Brain microvascular endothelial cell (primary cell): ENCODE results near the gene GJB6.

Experiments
- DNase-seq: peaks from one replicate; pipeline ENCODE4 v3.0.0-alpha.2; 2020
- H3K27ac ChIP-seq: fragments of 250-450 bp; sonication (Bioruptor Pico); 2 replicates; pipeline ENCODE4 v1.5.1; 2020; ENCODE audit warnings: mild to moderate bottlenecking, moderate library complexity
- H3K27me3 ChIP-seq: fragments of 250-450 bp; sonication (Bioruptor Pico); replicated peaks from 2 replicates; pipeline ENCODE4 v1.5.1; 2020; ENCODE audit warnings: mild to moderate bottlenecking
- H3K36me3 ChIP-seq: fragments of 250-450 bp; sonication (Bioruptor Pico); replicated peaks from 2 replicates; pipeline ENCODE4 v1.5.1; 2020; ENCODE audit warnings: mild to moderate bottlenecking
- H3K4me3 ChIP-seq: 2 replicates; pipeline ENCODE4 v1.5.1; 2011; ENCODE audit warnings: low read depth, mild to moderate bottlenecking, control low read depth, low read length, moderate library complexity
- CTCF ChIP-seq: IDR thresholded peaks from 2 replicates; pipeline ENCODE4 v1.5.1; 2011; ENCODE audit warnings: low read depth, mild to moderate bottlenecking, moderate library complexity, low read length, control low read depth, inconsistent platforms; ENCODE audit errors: missing control alignments
- in situ Hi-C: cut with HindIII; loops from 2 replicates; pipeline ENCODE4 v1.10.0; 2017; ENCODE audit warnings: low sequenced_read_pairs, low pct_ligation_motif_present

The GJB6 gene

GRCh38 chr13:20254076-20254475 lies 22.0 kb upstream of the GJB6 start:
- DNase-seq: no peak
- TF ChIP-seq CTCF: no peak
- in situ Hi-C loops: no loop called here

GRCh38 chr13:20249913-20250312 lies 17.8 kb upstream of the GJB6 start:
- no peak overlapping the region for H3K27ac ChIP-seq
- no peaks in the 10 kb centered on the region for H3K36me3 ChIP-seq
- DNase-seq: no peak
- no peaks in the 10 kb centered on the region for H3K27me3 ChIP-seq
- H3K4me3 ChIP-seq: no peak overlapping the region
- in situ Hi-C loops: no loop called here
- no peak for TF ChIP-seq CTCF

More at GRCh38 chr13:20254076-20254475, 22.0 kb upstream of the GJB6 start:
- H3K4me3 ChIP-seq: no peak overlapping the region
- no peaks in the 10 kb centered on the region for H3K27me3 ChIP-seq
- H3K27ac ChIP-seq: no peak overlapping the region
- no peaks in the 10 kb centered on the region for H3K36me3 ChIP-seq

- no peak overlapping the region for H3K4me3 ChIP-seq
- in situ Hi-C loops: no loop called here
Measured at GRCh38 chr13:20247963-20248362, 15.8 kb upstream of the GJB6 start.

GRCh38 chr13:20247403-20247802 lies 15.3 kb upstream of the GJB6 start:
- no peak for DNase-seq
- Histone ChIP-seq H3K27me3 (no peaks in the 10 kb centered on the region), H3K4me3 (no peak overlapping the region), H3K27ac (no peak overlapping the region), H3K36me3 (no peaks in the 10 kb centered on the region)
- no peak for TF ChIP-seq CTCF
- in situ Hi-C loops: no loop called here

More at GRCh38 chr13:20247963-20248362, 15.8 kb upstream of the GJB6 start:
- DNase-seq: no peak
- Histone ChIP-seq H3K27me3 (no peaks in the 10 kb centered on the region), H3K27ac (no peak overlapping the region), H3K36me3 (no peaks in the 10 kb centered on the region)
- no peak for TF ChIP-seq CTCF

- in situ Hi-C loops: no loop called here
- Histone ChIP-seq H3K27me3 (no peaks in the 10 kb centered on the region), H3K27ac (no peak overlapping the region), H3K36me3 (no peaks in the 10 kb centered on the region), H3K4me3 (no peak overlapping the region)
- no peak for TF ChIP-seq CTCF
- DNase-seq: no peak
Measured at GRCh38 chr13:20241593-20241992, 9.5 kb upstream of the GJB6 start.

- no peak for TF ChIP-seq CTCF
- in situ Hi-C loops: no loop called here
- H3K36me3 ChIP-seq: no peaks in the 10 kb centered on the region
- no peak overlapping the region for H3K4me3 ChIP-seq
- no peaks in the 10 kb centered on the region for H3K27me3 ChIP-seq
- no peak overlapping the region for H3K27ac ChIP-seq
- DNase-seq: no peak
Measured at GRCh38 chr13:20239748-20240147, 7.6 kb upstream of the GJB6 start.
